Measurements from ENCODE around the gene CDPF1. TPM values are rescaled to one million over a fixed set of nuclear protein-coding genes. Genes with fewer than 3 reads are reported as not detected.

CDPF1 gene
- total and polyA plus RNA-seq, 2 of the 13 experiments (the other 11 are each of a cell fraction or from before 2014, with no cell fraction given) = 5.2 to 8.1 TPM

DNA sequence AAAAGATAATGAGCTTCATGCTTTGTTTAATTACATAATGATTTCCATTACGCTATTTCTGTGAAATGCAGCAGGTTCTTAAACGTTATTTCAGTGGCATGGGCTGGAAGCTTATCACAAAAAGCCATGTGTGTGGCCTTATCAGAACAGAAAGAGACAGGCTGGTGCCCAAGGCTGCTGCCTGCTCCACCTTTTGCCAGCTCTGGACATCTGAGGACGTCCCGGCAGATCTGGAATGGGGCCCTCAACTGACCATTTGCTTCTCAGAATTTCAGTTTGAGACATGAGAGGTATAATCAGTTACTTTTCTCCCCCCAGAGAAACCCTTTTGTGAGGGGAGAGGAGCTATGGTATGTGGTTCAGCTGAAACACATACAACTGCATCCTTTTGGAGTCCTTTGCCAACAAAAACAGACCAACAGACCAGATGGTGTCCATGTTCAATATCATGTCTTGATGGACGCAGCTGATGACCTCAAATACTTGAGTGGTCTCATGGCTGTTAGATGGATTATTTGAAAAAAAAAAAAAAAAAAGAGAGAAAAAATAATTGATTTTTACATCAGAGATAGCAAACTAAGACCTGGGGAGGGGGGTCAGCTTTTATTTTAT lies 8.6 kb downstream of the CDPF1 start:
- Histone ChIP-seq H3K4me1 (ENCODE audit: insufficient read depth, low read length) (peaks cover 14% of the 10 kb centered on the region), H3K27me3 (ENCODE audit: control insufficient read depth in 1 of 2, insufficient read depth in 2 of 2, low read length in 2 of 2) (no peaks in the 10 kb centered on the region), H3K9me3 (ENCODE audit: low read length) (no peaks in the 10 kb centered on the region), H3K27ac (ENCODE audit: extremely low read length, insufficient read depth, low read length) (no peak overlapping the region), H2AFZ (ENCODE audit: low read length) (no peak overlapping the region), H3K79me2 (ENCODE audit: insufficient read depth, low read length) (no peaks in the 10 kb centered on the region), H3K9ac (ENCODE audit: insufficient read depth, low read depth, low read length) (no peak overlapping the region), H4K20me1 (ENCODE audit: insufficient read depth, low read length) (no peaks in the 10 kb centered on the region), H3K4me2 (ENCODE audit: low read depth, low read length) (no peak overlapping the region), H3K36me3 (replicated peaks in 1 of 2; ENCODE audit: control insufficient read depth in 1 of 2, insufficient read depth in 2 of 2, low read length in 2 of 2) (peaks cover 4 to 15% of the 10 kb centered on the region in 2 experiments; a peak in 4 of 5 replicates), H3K4me3 (replicated peaks in 1 of 3; ENCODE audit: insufficient read depth in 1 of 3, low read depth in 2 of 3, low read length in 3 of 3) (no peak overlapping the region)
- WGBS (ENCODE audit: low lambda C conversion rate) = 94% methylated on average over 5 of the region's 5 CpGs
- ATAC-seq (no peak), FAIRE-seq (no peak), DNase-seq (ENCODE audit: low spot score) (no peak)
- TF ChIP-seq, protein P1, sequence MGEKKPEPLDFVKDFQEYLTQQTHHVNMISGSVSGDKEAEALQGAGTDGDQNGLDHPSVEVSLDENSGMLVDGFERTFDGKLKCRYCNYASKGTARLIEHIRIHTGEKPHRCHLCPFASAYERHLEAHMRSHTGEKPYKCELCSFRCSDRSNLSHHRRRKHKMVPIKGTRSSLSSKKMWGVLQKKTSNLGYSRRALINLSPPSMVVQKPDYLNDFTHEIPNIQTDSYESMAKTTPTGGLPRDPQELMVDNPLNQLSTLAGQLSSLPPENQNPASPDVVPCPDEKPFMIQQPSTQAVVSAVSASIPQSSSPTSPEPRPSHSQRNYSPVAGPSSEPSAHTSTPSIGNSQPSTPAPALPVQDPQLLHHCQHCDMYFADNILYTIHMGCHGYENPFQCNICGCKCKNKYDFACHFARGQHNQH (CRISPR knock-in tag; IDR thresholded peaks at IDR 0.05) = no peak
- TF ChIP-seq IKZF4 (CRISPR knock-in tag; IDR thresholded peaks at IDR 0.05; ENCODE audit: borderline replicate concordance, low read depth, not compliant biosample characterization) (no peak), GZF1 (CRISPR knock-in tag; IDR thresholded peaks at IDR 0.05) (no peak), SCMH1 (CRISPR knock-in tag; IDR thresholded peaks at IDR 0.05; ENCODE audit: borderline replicate concordance) (no peak), MEIS2 (CRISPR knock-in tag; IDR thresholded peaks at IDR 0.05) (no peak), THAP8 (CRISPR knock-in tag; IDR thresholded peaks at IDR 0.05; ENCODE audit: borderline replicate concordance) (no peak), ZNF878 (CRISPR knock-in tag; IDR thresholded peaks at IDR 0.05) (no peak)
- CTCF ChIA-PET (ENCODE audit: low intra/inter-chr PET ratio, low total read pairs) = no interaction called here
- in situ Hi-C loops (cut with HindIII; ENCODE audit: extremely low pct_ligation_motif_present, low pct_unique_long_range_greater_than_20kb) = no loop called here
- BruUV-seq (replicated peaks) = no TSS peak
- intact Hi-C loops (cut with micrococcal nuclease; ENCODE audit: unreplicated experiment) = no loop called here
- POLR2A ChIA-PET = no interaction called here

Measured in HepG2 (cell line).